GM23338 (cell line): ENCODE measurements around the gene ERO1B. TPM values are rescaled to one million over a fixed set of nuclear protein-coding genes. Genes with fewer than 3 reads are reported as not detected.

Experiments
- ATAC-seq: fragments of 200-7000 bp; cut with Tn5 transposase; 3 replicates; pipeline ENCODE4 v1.9.1; 2020
- DNase-seq: peaks from one replicate; pipeline ENCODE4 v3.0.0-alpha.2; 2015; ENCODE audit warnings: low spot score
- H2AFZ ChIP-seq: fragments of 200-600 bp; sonication (generic); 2 replicates; pipeline ENCODE4 v1.8.0; 2016; ENCODE audit warnings: antibody characterized with exemption, mild to moderate bottlenecking, moderate library complexity
- H3F3A ChIP-seq: fragments of 200-600 bp; sonication (generic); replicated peaks from 2 replicates; pipeline ENCODE4 v1.8.0; 2017; ENCODE audit warnings: antibody characterized with exemption, mixed run types, low read depth
- H3K27ac ChIP-seq: fragments of 200-600 bp; sonication (generic); 2 replicates; pipeline ENCODE4 v1.6.1; 2016; ENCODE audit warnings: low read depth
- H3K27me3 ChIP-seq: fragments of 200-600 bp; sonication (generic); 2 replicates; pipeline ENCODE4 v1.8.0; 2016; ENCODE audit warnings: mild to moderate bottlenecking, mixed run types, moderate library complexity; ENCODE audit not compliant: insufficient read depth
- H3K36me3 ChIP-seq: fragments of 200-600 bp; sonication (generic); 2 replicates; pipeline ENCODE4 v1.8.0; 2016; ENCODE audit warnings: mild to moderate bottlenecking; ENCODE audit not compliant: insufficient read depth
- H3K4me1 ChIP-seq: fragments of 200-600 bp; sonication (generic); 2 replicates; pipeline ENCODE4 v1.8.0; 2016; ENCODE audit warnings: mild to moderate bottlenecking, moderate library complexity; ENCODE audit not compliant: insufficient read depth
- H3K4me2 ChIP-seq: fragments of 200-600 bp; sonication (generic); 2 replicates; pipeline ENCODE4 v1.7.1; 2017; ENCODE audit warnings: mixed run types
- H3K4me3 ChIP-seq: fragments of 200-600 bp; sonication (generic); 2 replicates; pipeline ENCODE4 v1.6.1; 2016; ENCODE audit warnings: mixed run types
- H3K79me2 ChIP-seq: fragments of 200-600 bp; sonication (generic); replicated peaks from 2 replicates; pipeline ENCODE4 v1.8.0; 2017; ENCODE audit warnings: mild to moderate bottlenecking; ENCODE audit not compliant: insufficient read depth
- H3K9me2 ChIP-seq: fragments of 200-600 bp; sonication (generic); 2 replicates; pipeline ENCODE4 v1.8.0; 2017; ENCODE audit not compliant: insufficient read depth
- H4K20me1 ChIP-seq: fragments of 200-600 bp; sonication (generic); replicated peaks from 2 replicates; pipeline ENCODE4 v1.8.0; 2017; ENCODE audit warnings: mild to moderate bottlenecking; ENCODE audit not compliant: insufficient read depth
- H3K27ac Mint-ChIP-seq: 2 replicates; pipeline ENCODE4 v1.8.0; 2020; ENCODE audit warnings: inconsistent platforms, mild to moderate bottlenecking, moderate library complexity, mixed read lengths
- H3K27me3 Mint-ChIP-seq: 3 replicates; pipeline ENCODE4 v1.8.0; 2022; ENCODE audit warnings: low read depth, mild to moderate bottlenecking, moderate library complexity, mixed read lengths, inconsistent platforms; ENCODE audit not compliant: insufficient read depth, poor library complexity
- H3K36me3 Mint-ChIP-seq: 3 replicates; pipeline ENCODE4 v1.8.0; 2021; ENCODE audit warnings: low read depth, mild to moderate bottlenecking, inconsistent platforms, moderate library complexity, mixed read lengths
- H3K4me1 Mint-ChIP-seq: 3 replicates; pipeline ENCODE4 v1.8.0; 2020; ENCODE audit warnings: mild to moderate bottlenecking, inconsistent platforms, mixed read lengths
- H3K4me3 Mint-ChIP-seq: 3 replicates; pipeline ENCODE4 v1.8.0; 2021; ENCODE audit warnings: moderate library complexity, mild to moderate bottlenecking, inconsistent platforms, mixed read lengths
- H3K9me3 Mint-ChIP-seq: 3 replicates; pipeline ENCODE4 v1.8.0; 2020; ENCODE audit warnings: moderate library complexity, mild to moderate bottlenecking, inconsistent platforms, mixed read lengths
- JUNB ChIP-seq: IDR thresholded peaks from one replicate; pipeline ENCODE4 v1.6.1; 2016; ENCODE audit warnings: antibody characterized with exemption; ENCODE audit not compliant: unreplicated experiment
- NANOG ChIP-seq: IDR thresholded peaks from 2 replicates; pipeline ENCODE4 v1.6.1; 2016; ENCODE audit warnings: antibody characterized with exemption, borderline replicate concordance
- POLR2AphosphoS5 ChIP-seq: IDR thresholded peaks from 2 replicates; pipeline ENCODE4 v1.6.1; 2016; ENCODE audit warnings: antibody characterized with exemption, low read depth
- STAT1 ChIP-seq: IDR thresholded peaks from one replicate; pipeline ENCODE4 v1.6.1; 2016; ENCODE audit warnings: antibody characterized with exemption; ENCODE audit not compliant: unreplicated experiment
- ZNF331 ChIP-seq: fragments of 250-450 bp; sonication (Bioruptor Pico); IDR thresholded peaks from 2 replicates; pipeline ENCODE4 v1.5.0; 2020; ENCODE audit warnings: low read depth, mild to moderate bottlenecking, moderate library complexity
- polyA plus RNA-seq: library from polyadenylated mRNA; unstranded; fragments of >200 nt; fragmentation: Nextera tagmentation; extraction: Ambion mirVana; gene quantifications from 2 replicates; pipeline ENCODE4 v1.2.1, GENCODE V29; 2016
- total RNA-seq: library from RNA; depleted of rRNA; stranded (reverse); fragments of >200 nt; shearing (Covaris generic); gene quantifications from 2 replicates; pipeline ENCODE4 v1.2.3, GENCODE V29; 2014
- TF ChIP-seq, protein P1 (sequence below): fragments of 250-450 bp; sonication (Bioruptor Pico); IDR thresholded peaks from 2 replicates; pipeline ENCODE4 v1.5.0; 2020; ENCODE audit warnings: mild to moderate bottlenecking, moderate library complexity
- TF ChIP-seq, protein P2 (sequence below): IDR thresholded peaks from one replicate; pipeline ENCODE4 v1.6.1; 2018; ENCODE audit warnings: antibody characterized with exemption; ENCODE audit not compliant: unreplicated experiment

The ERO1B gene
- total and polyA plus RNA-seq, 2 experiments from 2014 or later: 2.4 to 3.6 TPM

DNA sequence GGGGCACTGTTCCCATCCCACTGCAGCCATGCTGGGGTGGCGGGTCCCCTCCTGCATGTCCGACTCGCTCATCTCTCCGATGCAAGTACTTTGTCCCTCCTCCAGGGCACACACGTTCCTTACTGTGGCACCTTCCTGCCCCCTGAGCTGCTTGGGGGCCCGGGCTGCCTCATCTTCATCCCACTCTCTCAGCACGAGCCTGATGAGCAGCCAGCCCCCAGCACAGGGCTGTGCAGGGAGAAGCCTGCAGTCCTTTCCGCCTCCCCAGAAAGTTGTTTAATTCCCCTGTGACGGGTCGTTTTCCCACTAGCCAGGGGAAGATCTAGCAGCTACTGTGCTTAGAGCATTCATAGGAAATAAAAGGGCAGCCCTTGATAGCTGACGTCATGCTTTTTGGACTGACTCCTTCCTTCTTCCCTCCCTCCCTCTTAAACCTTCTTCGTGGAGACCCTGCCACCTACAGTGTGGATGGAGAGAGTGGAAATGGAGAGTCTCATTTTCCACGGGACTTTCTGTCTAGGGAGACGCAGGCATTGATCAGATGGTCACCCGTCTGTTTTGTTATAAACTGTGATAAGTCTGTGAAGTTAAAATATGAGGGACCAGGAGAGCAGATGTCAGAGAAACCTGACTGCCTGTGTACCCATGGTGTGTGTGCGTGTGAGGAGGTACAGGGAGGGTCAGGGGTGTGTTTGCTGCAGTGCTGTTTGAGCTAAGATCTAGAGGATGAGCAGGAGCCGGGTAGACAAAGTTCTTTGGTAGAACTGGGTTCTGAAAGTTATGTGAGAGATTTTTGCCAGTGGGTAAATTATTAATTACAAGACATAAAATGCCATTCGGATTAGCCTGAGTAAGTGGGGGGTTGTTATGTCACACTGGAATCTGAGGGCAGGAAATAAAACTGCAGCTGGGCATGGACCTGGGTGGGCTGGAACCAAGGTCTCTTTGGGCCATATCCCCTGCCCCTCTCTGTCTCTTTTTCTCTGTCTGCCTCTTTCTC lies 105.1 kb downstream of the ERO1B start:
- no peak; the same call in 2 of the 3 replicates for ATAC-seq

More for the DNA sequence above, 105.1 kb downstream of the ERO1B start:
- TF ChIP-seq POLR2AphosphoS5: no peak
- TF ChIP-seq ZNF331 (CRISPR knock-in tag): no peak
- no peak for TF ChIP-seq JUNB
- TF ChIP-seq NANOG: no peak
- TF ChIP-seq, protein P1, sequence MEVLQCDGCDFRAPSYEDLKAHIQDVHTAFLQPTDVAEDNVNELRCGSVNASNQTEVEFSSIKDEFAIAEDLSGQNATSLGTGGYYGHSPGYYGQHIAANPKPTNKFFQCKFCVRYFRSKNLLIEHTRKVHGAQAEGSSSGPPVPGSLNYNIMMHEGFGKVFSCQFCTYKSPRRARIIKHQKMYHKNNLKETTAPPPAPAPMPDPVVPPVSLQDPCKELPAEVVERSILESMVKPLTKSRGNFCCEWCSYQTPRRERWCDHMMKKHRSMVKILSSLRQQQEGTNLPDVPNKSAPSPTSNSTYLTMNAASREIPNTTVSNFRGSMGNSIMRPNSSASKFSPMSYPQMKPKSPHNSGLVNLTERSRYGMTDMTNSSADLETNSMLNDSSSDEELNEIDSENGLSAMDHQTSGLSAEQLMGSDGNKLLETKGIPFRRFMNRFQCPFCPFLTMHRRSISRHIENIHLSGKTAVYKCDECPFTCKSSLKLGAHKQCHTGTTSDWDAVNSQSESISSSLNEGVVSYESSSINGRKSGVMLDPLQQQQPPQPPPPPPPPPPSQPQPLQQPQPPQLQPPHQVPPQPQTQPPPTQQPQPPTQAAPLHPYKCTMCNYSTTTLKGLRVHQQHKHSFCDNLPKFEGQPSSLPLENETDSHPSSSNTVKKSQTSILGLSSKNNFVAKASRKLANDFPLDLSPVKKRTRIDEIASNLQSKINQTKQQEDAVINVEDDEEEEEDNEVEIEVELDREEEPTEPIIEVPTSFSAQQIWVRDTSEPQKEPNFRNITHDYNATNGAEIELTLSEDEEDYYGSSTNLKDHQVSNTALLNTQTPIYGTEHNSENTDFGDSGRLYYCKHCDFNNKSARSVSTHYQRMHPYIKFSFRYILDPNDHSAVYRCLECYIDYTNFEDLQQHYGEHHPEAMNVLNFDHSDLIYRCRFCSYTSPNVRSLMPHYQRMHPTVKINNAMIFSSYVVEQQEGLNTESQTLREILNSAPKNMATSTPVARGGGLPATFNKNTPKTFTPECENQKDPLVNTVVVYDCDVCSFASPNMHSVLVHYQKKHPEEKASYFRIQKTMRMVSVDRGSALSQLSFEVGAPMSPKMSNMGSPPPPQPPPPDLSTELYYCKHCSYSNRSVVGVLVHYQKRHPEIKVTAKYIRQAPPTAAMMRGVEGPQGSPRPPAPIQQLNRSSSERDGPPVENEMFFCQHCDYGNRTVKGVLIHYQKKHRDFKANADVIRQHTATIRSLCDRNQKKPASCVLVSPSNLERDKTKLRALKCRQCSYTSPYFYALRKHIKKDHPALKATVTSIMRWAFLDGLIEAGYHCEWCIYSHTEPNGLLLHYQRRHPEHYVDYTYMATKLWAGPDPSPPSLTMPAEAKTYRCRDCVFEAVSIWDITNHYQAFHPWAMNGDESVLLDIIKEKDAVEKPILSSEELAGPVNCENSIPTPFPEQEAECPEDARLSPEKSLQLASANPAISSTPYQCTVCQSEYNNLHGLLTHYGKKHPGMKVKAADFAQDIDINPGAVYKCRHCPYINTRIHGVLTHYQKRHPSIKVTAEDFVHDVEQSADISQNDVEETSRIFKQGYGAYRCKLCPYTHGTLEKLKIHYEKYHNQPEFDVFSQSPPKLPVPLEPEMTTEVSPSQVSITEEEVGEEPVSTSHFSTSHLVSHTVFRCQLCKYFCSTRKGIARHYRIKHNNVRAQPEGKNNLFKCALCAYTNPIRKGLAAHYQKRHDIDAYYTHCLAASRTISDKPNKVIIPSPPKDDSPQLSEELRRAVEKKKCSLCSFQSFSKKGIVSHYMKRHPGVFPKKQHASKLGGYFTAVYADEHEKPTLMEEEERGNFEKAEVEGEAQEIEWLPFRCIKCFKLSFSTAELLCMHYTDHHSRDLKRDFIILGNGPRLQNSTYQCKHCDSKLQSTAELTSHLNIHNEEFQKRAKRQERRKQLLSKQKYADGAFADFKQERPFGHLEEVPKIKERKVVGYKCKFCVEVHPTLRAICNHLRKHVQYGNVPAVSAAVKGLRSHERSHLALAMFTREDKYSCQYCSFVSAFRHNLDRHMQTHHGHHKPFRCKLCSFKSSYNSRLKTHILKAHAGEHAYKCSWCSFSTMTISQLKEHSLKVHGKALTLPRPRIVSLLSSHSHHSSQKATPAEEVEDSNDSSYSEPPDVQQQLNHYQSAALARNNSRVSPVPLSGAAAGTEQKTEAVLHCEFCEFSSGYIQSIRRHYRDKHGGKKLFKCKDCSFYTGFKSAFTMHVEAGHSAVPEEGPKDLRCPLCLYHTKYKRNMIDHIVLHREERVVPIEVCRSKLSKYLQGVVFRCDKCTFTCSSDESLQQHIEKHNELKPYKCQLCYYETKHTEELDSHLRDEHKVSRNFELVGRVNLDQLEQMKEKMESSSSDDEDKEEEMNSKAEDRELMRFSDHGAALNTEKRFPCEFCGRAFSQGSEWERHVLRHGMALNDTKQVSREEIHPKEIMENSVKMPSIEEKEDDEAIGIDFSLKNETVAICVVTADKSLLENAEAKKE: no peak
- TF ChIP-seq STAT1: no peak
- TF ChIP-seq, protein P2, sequence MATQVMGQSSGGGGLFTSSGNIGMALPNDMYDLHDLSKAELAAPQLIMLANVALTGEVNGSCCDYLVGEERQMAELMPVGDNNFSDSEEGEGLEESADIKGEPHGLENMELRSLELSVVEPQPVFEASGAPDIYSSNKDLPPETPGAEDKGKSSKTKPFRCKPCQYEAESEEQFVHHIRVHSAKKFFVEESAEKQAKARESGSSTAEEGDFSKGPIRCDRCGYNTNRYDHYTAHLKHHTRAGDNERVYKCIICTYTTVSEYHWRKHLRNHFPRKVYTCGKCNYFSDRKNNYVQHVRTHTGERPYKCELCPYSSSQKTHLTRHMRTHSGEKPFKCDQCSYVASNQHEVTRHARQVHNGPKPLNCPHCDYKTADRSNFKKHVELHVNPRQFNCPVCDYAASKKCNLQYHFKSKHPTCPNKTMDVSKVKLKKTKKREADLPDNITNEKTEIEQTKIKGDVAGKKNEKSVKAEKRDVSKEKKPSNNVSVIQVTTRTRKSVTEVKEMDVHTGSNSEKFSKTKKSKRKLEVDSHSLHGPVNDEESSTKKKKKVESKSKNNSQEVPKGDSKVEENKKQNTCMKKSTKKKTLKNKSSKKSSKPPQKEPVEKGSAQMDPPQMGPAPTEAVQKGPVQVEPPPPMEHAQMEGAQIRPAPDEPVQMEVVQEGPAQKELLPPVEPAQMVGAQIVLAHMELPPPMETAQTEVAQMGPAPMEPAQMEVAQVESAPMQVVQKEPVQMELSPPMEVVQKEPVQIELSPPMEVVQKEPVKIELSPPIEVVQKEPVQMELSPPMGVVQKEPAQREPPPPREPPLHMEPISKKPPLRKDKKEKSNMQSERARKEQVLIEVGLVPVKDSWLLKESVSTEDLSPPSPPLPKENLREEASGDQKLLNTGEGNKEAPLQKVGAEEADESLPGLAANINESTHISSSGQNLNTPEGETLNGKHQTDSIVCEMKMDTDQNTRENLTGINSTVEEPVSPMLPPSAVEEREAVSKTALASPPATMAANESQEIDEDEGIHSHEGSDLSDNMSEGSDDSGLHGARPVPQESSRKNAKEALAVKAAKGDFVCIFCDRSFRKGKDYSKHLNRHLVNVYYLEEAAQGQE: no peak
- Histone ChIP-seq H4K20me1 (no peaks in the 10 kb centered on the region), H3K79me2 (no peaks in the 10 kb centered on the region), H3F3A (no peaks in the 10 kb centered on the region), H3K27me3 (no peaks in the 10 kb centered on the region), H3K4me3 (no peak overlapping the region), H3K36me3 (no peaks in the 10 kb centered on the region), H3K27ac (no peak overlapping the region), H2AFZ (no peak overlapping the region), H3K4me2 (no peak overlapping the region), H3K4me1 (peaks cover 3% of the 10 kb centered on the region; the same call in 1 of the 2 replicates), H3K9me2 (no peaks in the 10 kb centered on the region)
- Mint-ChIP-seq H3K36me3 (peaks cover 8% of the 10 kb centered on the region; the same call in 2 of the 3 replicates), H3K9me3 (no peaks in the 10 kb centered on the region), H3K27me3 (peaks cover 7% of the 10 kb centered on the region), H3K4me3 (no peak overlapping the region), H3K4me1 (peaks cover 11% of the 10 kb centered on the region; the same call in 2 of the 3 replicates), H3K27ac (no peak overlapping the region)
- no peak for DNase-seq
